HG03097 (cell line): ENCODE measurements around the gene PTPN1.

Experiments used
- ATAC-seq: cut with Tn5 transposase; IDR thresholded peaks from one replicate; pipeline ENCODE4 v1.9.1; 2021; ENCODE audit not compliant: unreplicated experiment, low FRiP score

The PTPN1 gene

DNA sequence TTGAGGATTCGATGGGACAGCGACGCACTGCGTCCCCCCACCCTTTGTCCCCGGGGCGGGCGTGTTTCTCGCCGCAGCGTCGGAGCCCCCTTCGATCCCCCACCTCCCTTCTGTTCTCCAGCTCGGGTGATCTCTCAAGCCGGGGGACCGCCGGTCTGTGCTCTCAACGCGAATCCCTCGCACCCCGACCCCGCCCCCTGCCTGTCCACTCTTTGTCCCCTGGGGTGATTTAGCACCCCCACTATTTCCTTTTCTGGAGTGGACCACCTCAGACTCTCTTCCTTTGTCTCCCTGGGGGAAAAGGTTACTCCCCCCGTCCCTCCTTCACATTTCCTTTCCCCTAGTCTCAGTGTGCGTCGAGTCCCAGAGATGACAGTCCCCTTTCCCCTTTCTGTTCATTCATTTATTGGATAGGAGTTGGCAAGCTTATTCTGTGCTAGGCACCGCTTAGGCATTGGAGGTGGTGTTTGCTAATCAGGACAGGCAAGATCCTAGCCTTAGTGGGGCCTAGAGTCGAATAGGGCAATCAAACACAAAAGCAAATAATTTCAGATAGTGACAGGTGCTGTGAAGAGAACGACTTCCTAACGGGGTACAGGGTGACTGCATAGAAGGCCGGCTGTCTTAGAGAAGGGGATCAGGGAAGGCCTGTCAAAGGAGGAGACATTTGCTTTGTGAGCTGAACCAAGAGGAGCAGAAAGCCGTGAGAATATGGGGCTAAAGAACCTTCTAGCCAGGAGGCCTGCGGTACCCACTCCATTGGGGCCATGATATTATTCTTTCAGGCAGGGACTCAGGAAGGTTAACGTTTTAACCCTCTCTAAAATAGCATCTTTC lies 741 bp downstream of the PTPN1 start:
- no peak for ATAC-seq

- ATAC-seq, result no peak
Observed at GRCh38 chr20:50512323-50512722, 2.1 kb downstream of the PTPN1 start.

DNA sequence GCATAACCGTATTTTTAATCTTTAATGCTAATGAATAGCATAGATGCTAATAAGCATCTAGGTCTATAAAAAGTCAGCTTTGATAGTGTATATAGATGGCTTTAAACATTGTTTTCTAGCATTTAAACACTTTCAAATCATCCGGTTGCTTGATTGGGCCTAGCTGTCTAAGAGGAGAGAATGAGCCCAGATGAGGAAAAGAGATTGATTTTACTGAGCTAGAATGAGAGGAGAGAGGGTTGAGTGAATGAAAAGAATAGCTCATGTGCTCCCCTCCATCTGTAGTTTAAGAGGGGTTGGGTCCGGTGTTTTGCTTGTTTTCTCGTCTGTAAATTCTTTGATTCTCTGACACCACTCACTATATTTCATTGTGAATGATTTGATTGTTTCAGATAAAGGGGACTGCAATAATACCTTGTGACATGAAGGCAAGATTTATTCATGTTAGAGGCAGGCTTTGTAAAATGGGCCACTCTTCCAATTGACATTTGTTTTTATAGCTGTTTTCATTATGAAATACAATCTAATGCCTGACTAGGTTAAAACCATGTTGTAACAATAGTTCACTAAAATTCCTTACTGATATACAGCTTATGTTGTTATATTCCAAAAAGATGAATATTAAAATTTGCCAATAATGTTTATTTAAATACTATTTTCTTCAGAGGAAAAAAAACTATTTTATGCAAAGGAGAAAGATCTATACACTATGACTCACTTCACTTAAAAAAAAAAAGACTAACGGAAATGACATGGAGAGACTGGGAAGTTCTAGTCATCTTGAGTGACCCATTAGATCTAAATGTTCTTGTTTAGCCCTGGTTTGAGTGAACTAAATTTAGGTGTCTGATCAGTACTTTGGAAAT lies 3.2 kb downstream of the PTPN1 start:
- ATAC-seq, result no peak

DNA sequence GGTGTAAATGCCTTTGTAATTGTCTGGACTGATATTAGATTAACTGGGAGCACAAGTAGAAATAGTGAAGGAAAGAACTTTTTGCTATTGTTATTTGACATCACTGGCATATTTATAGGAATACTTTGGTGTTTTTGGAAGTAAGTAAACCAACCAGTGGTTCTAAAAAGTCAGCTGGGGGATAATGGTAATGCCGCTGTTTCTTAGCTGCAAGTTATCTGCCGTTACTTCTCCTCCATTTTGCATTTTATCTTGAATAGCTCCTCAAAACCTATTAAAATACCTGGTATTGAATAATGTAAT lies 3.8 kb downstream of the PTPN1 start:
- no peak for ATAC-seq

DNA sequence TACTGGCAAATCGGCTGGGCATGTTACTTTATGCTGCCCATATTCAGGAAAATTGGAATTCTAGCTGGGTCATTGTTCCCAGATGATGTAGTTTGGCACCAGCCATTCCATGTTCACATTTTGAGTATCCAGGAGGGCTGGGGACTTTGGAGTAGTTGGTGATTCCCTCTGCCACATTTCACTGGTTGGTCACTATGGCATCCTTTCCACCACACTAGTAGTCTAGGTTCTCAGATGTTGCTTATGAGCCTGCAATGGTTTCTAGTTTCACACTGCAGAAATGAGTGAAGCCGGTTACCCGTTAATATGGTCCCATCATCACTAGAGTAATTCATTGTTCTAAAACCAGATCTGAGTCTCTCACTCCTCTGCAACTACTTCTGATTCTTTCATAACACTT lies 4.6 kb downstream of the PTPN1 start:
- ATAC-seq, result no peak

- no peak for ATAC-seq
Observed at GRCh38 chr20:50515471-50516106, 5.4 kb downstream of the PTPN1 start.

- peak; percentile 41 for ATAC-seq
Observed at GRCh38 chr20:50516180-50516934, 6.2 kb downstream of the PTPN1 start.

GRCh38 chr20:50516935-50517816 lies 7.0 kb downstream of the PTPN1 start:
- ATAC-seq, result no peak

GRCh38 chr20:50517817-50518154 lies 7.6 kb downstream of the PTPN1 start:
- no peak for ATAC-seq

DNA sequence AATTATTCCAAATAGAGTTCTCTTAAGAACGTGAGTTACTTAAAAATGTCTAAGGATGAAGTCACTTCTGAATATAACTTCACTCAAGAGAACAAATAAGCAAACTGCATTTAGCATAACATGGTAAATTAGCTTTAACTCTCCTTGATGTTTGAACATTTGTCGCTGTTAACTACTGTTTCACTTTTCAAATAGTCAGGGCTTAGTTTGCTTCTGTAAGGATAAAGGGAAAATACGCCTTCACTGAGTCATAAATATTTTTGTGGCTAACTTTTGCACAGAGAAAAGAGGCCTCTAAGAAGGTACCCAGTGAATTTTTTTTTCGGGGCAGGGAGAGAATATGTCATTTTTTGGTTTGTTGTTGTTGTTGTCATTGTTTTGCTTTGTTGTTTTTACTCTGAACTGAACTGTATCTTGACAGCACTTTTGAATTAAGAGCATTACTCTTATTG lies 8.1 kb downstream of the PTPN1 start:
- no peak for ATAC-seq

GRCh38 chr20:50519036-50519762 lies 9.0 kb downstream of the PTPN1 start:
- no peak for ATAC-seq

DNA sequence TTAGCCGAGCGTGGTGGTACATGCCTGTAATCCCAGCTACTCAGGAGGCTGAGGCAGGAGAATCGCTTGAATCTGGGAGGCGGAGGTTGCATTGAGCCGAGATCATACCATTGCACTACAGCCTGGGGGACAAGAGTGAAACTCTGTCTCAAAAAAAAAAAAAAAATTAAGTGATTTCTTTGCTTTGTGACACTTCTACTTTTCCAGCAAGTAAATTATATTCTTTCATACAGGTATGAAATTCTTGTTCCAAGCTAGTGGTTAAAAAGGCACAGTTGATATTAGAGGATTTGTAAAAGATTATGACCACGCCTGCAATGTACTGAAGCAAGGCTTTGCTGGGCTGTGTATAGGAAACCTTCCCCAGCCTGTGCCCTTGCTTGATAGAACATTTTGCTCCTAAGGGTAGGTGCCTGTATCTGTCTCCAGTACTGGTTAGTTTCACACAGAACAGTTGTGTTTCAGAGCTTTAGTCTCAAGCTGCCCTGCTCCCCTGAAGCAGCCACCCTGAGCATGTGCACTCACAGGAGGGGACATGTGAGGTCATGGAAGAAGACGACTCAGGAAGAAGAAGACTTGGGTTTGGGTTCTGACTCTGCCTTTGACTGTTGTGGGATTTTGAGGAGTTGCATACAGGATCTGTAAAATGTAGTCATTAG lies 10.2 kb downstream of the PTPN1 start:
- ATAC-seq, result no peak

DNA sequence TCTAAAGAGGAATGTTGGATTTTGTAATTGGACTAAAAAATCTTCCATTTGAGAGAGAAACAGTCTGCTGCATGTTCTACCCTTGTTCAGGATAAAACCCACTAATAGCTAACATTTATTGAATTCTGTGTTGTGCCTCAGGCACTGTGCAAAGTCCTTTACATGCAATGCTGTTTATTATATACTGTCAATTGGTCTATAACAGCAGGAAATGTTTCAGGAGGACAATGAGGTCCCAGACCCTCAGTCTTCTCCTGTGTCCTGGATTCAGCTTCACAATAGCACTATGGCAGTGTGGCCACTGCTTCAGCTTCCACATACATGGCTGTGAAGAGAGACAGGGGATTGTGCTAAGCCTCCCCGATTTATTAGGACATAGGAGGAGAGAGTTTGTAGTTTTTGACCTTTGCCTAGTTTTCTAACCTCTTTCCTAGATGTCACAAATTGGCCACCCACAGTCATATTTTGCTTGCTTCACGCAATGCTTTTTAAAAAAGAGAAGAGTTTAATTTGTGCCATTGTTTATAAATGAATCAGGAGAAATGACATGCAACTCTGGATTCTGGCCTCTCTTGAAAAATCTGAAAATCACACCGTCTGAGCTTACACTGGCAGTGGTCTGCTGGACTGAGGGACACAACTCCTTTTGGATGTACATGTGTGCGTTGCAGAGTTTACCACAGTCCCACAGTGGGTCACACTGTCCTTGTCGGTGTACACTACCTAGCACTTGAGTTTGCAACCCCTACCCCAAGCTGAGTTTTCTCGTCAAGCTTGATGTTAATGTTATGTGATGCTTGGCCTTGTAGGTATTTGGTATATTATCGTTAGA lies 11.3 kb downstream of the PTPN1 start:
- no peak for ATAC-seq

GRCh38 chr20:50522053-50522674 lies 12.0 kb downstream of the PTPN1 start:
- ATAC-seq, result no peak

GRCh38 chr20:50523552-50524167 lies 13.5 kb downstream of the PTPN1 start:
- ATAC-seq, result no peak

DNA sequence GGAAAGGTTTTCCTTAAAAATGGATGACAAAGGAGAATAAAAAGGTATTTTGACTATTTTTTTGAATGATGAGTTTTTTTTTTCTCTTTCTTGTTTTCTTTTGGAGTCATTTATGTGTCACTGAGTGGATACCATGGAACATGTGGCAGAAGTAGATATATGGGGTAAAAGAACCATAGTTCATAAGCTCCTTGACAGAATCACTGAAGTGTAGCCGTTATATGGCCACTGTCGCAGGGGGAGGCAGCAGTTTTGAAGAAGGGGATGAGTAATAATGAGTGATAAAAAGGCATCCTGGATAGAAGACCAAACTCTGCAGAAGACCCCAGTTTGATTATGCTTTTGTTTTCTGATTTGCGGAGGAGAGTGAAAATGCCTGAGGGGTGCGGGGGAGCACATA lies 15.5 kb downstream of the PTPN1 start:
- no peak for ATAC-seq

GRCh38 chr20:50526403-50526989 lies 16.3 kb downstream of the PTPN1 start:
- no peak for ATAC-seq
